Right lobe of liver (tissue), 6 donors: ENCODE results near the gene GNG12. TPM values are rescaled to one million over a fixed set of nuclear protein-coding genes. Genes with fewer than 3 reads are reported as not detected.
"Not testable (repeated sequence)": the region's sequence is repeated elsewhere in the genome, so short reads cannot be mapped to it uniquely, and the experiment has no call there.

ENCODE experiments used
- ATAC-seq, 4 donors: fragments of 200-7000 bp; cut with Tn5 transposase; one replicate each; pipeline ENCODE4 v1.9.1; 2020; ENCODE audit warnings: mild to moderate bottlenecking in 4 of 4, moderate library complexity in 4 of 4
- DNase-seq, 3 donors: peaks; one replicate each; pipeline ENCODE4 v3.0.0-alpha.2; 2020
- H3K27ac ChIP-seq, 3 donors: fragments of 200-600 bp; one replicate each; pipeline ENCODE4 v1.8.0; 2022
- H3K27me3 ChIP-seq, 2 donors: fragments of 200-600 bp; one replicate each; pipeline ENCODE4 v1.8.0; 2022
- H3K36me3 ChIP-seq, 4 donors: fragments of 200-600 bp; sonication (generic) in 1 of 4; one replicate each; pipeline versions ENCODE4 v1.5.1 to v1.8.0; 2017 to 2022; ENCODE audit warnings: control low read depth in 1 of 4
- H3K4me1 ChIP-seq, 4 donors: fragments of 200-600 bp; sonication (generic) in 1 of 4; one replicate each; pipeline versions ENCODE4 v1.5.1 to v1.8.0; 2017 to 2022; ENCODE audit warnings: control low read depth in 1 of 4
- H3K4me3 ChIP-seq, 3 donors: fragments of 200-600 bp; one replicate each; pipeline ENCODE4 v1.8.0; 2022
- H3K9me3 ChIP-seq, 4 donors: fragments of 200-600 bp; sonication (generic) in 1 of 4; one replicate each; pipeline versions ENCODE4 v1.5.1 to v1.8.0; 2017 to 2022; ENCODE audit warnings: control low read depth in 1 of 4
- POLR2A ChIP-seq: fragments of 450-650 bp; IDR thresholded peaks from one replicate; pipeline ENCODE4 v1.6.1; 2017; ENCODE audit warnings: antibody characterized with exemption, mild to moderate bottlenecking
- WGBS: methylation state at CpG from one replicate; pipeline ENCODE4 v1.1.6; 2018; ENCODE audit warnings: low coverage, low lambda C conversion rate; ENCODE audit not compliant: insufficient coverage; ENCODE audit errors: missing lambda C conversion rate; 5-methylcytosine and 5-hydroxymethylcytosine counted together
- intact Hi-C, 2 donors: fragments of 100-400 bp; cut with DNase I; formaldehyde crosslinking; loops; one replicate each; pipeline versions ENCODE4 v1.11.2 to v1.14.1; 2022
- total RNA-seq, 6 experiments: library from RNA; depleted of rRNA in 2 of 6; stranded (reverse); fragments of >200 nt in 2 of 6; fragmentation: NEBNext Ultra II Directional in 3 of 6; extraction: Animal tissue kit (Norgen Biotek cat#: 25700) in 3 of 6; gene quantifications; one replicate each; pipeline versions ENCODE4 v1.1.0 to v1.2.4, GENCODE V29; 2016 to 2023
- TF ChIP-seq, protein P1 (sequence below), 4 donors: fragments of 200-600 bp in 3 of 4; fragments of 450-650 bp in 1 of 4; IDR thresholded peaks; one replicate each; pipeline versions ENCODE4 v1.5.1 to v1.8.0; 2016 to 2022; ENCODE audit warnings: antibody characterized with exemption in 4 of 4, mild to moderate bottlenecking in 2 of 4
- donor health status: DM: no; HTN: yes; CAD: no.
- donor health status: DM: no; HTN: no; CAD: no.
- donor health status: DM: no; HTN: no; CAD: no.
- donor health status: DM: no; HTN: yes; CAD: no.
- donor health status: DM: no; HTN: yes; CAD: no.

GNG12 gene
- total RNA-seq, 6 experiments from 2014 or later = 18.8 to 52.7 (median 33.9) TPM

GRCh38 chr1:67732750-67733151 lies 100.5 kb downstream of the GNG12 start:
- no peak overlapping the region for H3K4me3 ChIP-seq
- no peaks in the 10 kb centered on the region for H3K9me3 ChIP-seq
- TF ChIP-seq POLR2A = no peak
- TF ChIP-seq, protein P1, sequence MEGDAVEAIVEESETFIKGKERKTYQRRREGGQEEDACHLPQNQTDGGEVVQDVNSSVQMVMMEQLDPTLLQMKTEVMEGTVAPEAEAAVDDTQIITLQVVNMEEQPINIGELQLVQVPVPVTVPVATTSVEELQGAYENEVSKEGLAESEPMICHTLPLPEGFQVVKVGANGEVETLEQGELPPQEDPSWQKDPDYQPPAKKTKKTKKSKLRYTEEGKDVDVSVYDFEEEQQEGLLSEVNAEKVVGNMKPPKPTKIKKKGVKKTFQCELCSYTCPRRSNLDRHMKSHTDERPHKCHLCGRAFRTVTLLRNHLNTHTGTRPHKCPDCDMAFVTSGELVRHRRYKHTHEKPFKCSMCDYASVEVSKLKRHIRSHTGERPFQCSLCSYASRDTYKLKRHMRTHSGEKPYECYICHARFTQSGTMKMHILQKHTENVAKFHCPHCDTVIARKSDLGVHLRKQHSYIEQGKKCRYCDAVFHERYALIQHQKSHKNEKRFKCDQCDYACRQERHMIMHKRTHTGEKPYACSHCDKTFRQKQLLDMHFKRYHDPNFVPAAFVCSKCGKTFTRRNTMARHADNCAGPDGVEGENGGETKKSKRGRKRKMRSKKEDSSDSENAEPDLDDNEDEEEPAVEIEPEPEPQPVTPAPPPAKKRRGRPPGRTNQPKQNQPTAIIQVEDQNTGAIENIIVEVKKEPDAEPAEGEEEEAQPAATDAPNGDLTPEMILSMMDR (IDR thresholded peaks at IDR 0.05) = no peak
- no peak overlapping the region for H3K27ac ChIP-seq
- no peaks in the 10 kb centered on the region for H3K27me3 ChIP-seq
- ATAC-seq (peak; percentile 44 to 65 (median 54)), DNase-seq (no peak)
- H3K4me1 ChIP-seq = no peaks in the 10 kb centered on the region
- WGBS = no CpG with 5 or more reads among the region's 6 CpGs
- intact Hi-C loops = no loop called here
- peaks cover 0 to under 1% (median 0%) of the 10 kb centered on the region in 4 donors for H3K36me3 ChIP-seq

- Histone ChIP-seq H3K4me3 (no peak overlapping the region), H3K27me3 (no peaks in the 10 kb centered on the region), H3K9me3 (no peaks in the 10 kb centered on the region), H3K27ac (no peak overlapping the region), H3K36me3 (peaks cover 0 to 7% (median 0%) of the 10 kb centered on the region in 4 donors), H3K4me1 (no peaks in the 10 kb centered on the region)
- 86% methylated on average over 2 of the region's 2 CpGs for WGBS
- no peak for ATAC-seq
- no peak for DNase-seq
- TF ChIP-seq, protein P1 (IDR thresholded peaks at IDR 0.05) = no peak
- TF ChIP-seq POLR2A = no peak
- intact Hi-C loops = no loop called here
Observed at GRCh38 chr1:67731322-67731721, 101.9 kb downstream of the GNG12 start.

- 90% methylated on average over 8 of the region's 9 CpGs for WGBS
- H3K4me1 ChIP-seq, DNase-seq, intact Hi-C loops, ATAC-seq, H3K27ac ChIP-seq, H3K36me3 ChIP-seq, H3K4me3 ChIP-seq, H3K27me3 ChIP-seq, H3K9me3 ChIP-seq: not testable (repeated sequence)
Observed at GRCh38 chr1:67730312-67730711, 103.0 kb downstream of the GNG12 start.

- TF ChIP-seq, protein P1 (IDR thresholded peaks at IDR 0.05) = no peak
- TF ChIP-seq POLR2A = no peak
- H3K36me3 ChIP-seq = peaks cover 0 to 7% (median 0%) of the 10 kb centered on the region in 4 donors
- intact Hi-C loops = no loop called here
- no peaks in the 10 kb centered on the region for H3K27me3 ChIP-seq
- ATAC-seq (no peak), DNase-seq (no peak)
- H3K9me3 ChIP-seq = no peaks in the 10 kb centered on the region
- 88% methylated on average over 2 of the region's 2 CpGs for WGBS
- no peak overlapping the region for H3K27ac ChIP-seq
- H3K4me1 ChIP-seq = peaks cover 0 to 4% (median 2%) of the 10 kb centered on the region in 4 donors
- no peak overlapping the region for H3K4me3 ChIP-seq
Observed at GRCh38 chr1:67729872-67730271, 103.4 kb downstream of the GNG12 start.

DNA sequence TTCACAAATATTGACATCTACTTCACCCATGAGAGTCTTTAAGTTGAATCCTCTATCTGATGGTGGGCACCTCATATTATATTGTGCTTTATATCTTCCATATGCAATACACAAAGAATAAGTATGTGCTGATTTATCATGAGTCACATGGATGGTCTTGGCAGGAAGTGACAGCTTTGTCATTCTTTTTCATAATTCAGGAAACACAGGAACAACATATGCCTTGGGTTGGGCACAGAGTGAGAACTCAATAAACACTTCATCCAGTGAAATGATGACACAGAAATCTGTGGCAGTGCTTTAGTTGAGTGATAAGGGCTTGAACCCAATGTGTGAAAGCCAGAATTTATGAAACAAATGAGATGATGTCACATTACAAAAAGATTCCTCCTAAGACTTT lies 107.0 kb downstream of the GNG12 start:
- Histone ChIP-seq H3K27ac (no peak overlapping the region), H3K4me3 (no peak overlapping the region), H3K36me3 (peaks cover 0 to 7% (median 0%) of the 10 kb centered on the region in 4 donors), H3K9me3 (no peaks in the 10 kb centered on the region), H3K4me1 (peaks cover 0 to 14% (median 4%) of the 10 kb centered on the region in 4 donors), H3K27me3 (no peaks in the 10 kb centered on the region)
- ATAC-seq (no peak), DNase-seq (no peak)
- intact Hi-C loops = no loop called here
- TF ChIP-seq, protein P1 (IDR thresholded peaks at IDR 0.05) = no peak
- no peak for TF ChIP-seq POLR2A
